GDM1 (cell line): Measurements from ENCODE around the gene CDK4.

Experiments
- DNase-seq: peaks from one replicate; lab custom pipeline; 2025; lab: John Stamatoyannopoulos, UW

CDK4 gene

DNA sequence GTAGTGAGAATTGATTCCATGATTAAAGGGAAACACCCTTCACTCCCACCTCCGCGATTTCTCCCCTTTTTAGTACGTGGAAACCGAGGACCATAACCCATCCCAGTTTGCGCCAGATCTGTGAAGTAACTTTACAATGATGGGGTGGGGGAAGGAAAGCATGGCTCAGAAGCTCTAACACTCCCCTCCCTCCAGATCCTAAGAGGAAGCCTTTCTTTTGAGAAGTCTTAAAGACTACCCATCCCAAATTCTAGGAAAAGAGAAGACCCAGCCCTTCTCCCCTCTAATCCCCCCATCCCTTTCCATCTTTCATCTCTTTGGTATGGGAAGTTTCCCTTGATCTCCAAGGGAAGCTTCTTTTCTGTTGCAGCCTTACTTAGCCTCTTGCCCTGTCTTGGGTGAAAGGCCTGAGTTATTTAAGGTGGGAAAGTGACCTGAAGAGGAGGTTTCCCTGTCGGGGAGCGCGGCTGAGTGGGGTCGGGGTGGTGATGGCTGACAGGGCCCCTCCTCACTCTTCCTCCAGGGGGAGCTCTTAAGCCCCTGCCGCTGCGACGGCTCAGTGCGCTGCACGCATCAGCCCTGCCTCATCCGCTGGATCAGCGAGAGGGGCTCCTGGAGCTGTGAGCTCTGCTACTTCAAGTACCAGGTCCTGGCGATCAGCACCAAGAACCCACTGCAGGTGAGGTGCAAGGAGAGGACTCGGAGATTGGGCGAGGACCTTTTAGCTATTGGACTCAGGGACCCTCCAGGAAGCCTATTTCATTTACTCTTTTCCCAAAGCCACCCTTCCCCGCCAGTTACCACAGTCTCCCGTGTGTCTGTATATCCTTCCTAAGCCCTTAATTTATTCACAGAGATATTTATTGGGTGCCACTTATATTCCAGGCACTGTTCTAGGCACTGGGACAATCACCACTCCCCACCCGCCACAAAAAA is 4.6 kb upstream of the CDK4 start:
- peak; percentile 38 for DNase-seq

DNA sequence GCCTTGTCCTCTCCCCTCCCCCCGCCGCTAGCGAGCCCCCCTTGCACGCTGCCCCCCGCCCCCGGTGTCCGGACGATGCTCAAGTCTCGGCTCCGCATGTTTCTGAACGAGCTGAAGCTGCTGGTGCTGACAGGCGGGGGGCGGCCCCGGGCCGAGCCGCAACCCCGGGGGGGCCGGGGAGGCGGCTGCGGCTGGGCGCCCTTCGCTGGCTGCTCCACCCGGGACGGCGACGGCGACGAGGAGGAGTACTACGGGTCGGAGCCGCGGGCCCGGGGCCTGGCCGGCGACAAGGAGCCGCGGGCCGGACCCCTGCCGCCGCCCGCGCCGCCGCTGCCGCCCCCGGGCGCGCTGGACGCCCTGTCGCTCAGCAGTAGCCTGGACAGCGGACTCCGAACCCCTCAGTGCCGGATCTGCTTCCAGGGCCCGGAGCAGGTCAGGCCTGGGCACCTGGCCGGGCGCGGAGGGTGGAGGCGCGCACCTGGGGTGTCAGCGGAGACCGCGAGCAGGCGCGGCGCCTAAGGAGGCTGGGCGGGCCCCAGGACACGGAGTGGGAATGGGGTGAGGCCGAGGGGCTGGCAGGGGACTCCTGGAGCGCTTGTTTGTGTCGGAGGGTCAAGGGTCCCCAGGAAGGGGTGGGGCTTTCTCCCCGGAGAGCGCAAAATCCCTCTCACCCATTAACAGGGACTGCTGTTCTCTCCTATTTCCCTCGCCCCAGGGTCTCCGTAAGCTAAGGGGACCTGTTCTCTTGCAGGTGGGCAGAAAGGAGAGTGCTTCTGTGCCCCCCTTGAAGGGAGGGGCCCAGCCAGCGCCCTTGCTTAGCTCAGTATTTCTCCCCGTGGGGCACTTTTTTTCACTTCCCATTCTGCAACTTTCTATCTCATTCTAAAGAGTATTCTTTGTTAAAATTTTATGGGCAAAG is 3.6 kb upstream of the CDK4 start:
- no peak for DNase-seq

DNA sequence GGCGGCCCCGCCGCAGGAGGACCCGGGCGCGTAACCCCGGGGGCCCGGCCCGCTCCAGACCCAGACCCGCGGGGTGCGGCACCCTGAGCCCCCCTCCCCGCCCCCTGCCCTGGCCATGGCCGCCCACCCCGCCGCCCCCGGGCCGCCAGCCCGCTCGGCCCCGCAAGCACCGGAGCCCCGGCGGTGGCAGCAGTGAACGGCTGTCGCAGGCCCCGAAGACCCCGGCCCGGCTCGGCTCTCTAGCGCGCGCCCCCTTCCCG is 3.0 kb upstream of the CDK4 start:
- no peak for DNase-seq

DNA sequence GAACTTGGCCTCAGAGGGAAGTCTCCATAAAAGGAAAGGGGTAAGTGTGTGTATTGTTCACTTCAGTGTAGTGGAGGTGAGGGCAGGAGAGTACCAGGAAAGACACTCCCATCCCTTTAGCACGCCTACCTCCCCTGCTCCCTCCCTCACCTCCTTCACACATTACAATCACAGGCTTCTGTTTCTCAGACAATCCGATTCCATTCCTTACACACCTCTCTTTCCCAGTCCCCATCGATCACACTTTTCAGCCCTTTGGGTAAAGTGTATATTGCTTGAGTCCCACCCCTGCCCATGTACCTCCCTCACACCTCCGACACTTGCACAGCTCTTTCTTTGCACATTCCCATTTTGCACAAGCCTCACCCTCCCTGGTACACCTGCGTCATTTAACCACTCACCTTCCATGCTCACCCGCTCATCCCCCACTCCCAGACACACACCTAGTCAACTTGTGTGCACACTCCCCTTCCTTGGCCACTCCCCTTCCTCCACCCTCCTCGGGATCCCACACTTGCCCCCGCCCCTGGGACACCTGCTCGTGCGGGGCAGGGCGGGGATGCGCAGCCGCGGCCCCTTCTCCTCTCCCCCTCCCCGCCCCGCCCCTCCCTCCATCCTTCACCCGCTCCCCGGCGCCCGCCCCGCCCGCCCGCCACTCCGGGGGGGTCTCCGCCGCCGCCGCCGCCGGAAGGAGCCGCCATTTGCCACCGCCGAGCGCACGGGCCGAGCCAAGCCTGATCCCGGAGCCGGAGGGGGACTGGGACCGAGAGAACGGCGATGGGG is 2.5 kb upstream of the CDK4 start, which contains the start of gene MARCHF9:
TSS of gene MARCHF9 (plus strand) at position 693 of the 783 bp plus-strand sequence. CDS start 426 bp downstream, outside the sequence.
- DNase-seq = peak; percentile 28

GRCh38 chr12:57753756-57754337 is 1.7 kb upstream of the CDK4 start:
- DNase-seq = no peak

GRCh38 chr12:57752668-57753000 is 524 bp upstream of the CDK4 start:
- DNase-seq = no peak

DNA sequence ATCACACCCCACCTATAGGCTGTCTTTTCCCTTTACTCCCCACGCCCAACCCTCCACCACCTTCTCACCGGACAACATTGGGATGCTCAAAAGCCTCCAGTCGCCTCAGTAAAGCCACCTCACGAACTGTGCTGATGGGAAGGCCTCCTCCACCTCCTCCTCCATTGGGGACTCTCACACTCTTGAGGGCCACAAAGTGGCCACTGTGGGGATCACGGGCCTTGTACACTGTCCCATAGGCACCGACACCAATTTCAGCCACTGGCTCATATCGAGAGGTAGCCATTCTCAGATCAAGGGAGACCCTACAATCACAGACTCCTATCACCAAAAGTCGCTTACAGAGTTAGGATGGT is 700 bp downstream of the CDK4 start:
- DNase-seq = no peak

DNA sequence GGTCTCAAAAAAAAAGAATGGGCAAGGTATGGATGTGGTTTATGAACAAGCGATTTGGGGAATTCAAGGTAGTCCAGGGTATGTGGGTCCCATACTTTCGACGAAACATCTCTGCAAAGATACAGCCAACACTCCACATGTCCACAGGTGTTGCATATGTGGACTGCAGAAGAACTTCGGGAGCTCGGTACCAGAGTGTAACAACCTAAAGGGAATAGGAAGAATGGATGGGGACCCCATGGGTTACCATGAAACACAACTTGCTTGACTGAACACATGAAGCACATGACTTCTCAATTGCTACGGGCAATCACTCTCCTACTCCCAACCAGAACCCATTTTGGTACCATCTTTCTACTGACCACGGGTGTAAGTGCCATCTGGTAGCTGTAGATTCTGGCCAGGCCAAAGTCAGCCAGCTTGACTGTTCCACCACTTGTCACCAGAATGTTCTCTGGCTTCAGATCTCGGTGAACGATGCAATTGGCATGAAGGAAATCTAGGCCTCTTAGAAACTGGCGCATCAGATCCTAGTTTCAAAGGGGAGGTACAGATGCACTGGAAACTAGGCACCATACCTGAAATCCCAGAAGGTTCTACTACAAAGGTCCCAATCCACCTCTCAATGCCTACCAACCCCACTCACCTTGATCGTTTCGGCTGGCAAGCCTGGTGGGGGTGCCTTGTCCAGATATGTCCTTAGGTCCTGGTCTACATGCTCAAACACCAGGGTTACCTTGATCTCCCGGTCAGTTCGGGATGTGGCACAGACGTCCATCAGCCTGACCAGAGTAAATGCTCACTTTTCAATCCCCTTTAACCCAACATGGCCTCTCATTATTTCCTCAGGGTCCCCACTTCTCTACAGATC is 1.3 kb downstream of the CDK4 start:
- no peak for DNase-seq

DNA sequence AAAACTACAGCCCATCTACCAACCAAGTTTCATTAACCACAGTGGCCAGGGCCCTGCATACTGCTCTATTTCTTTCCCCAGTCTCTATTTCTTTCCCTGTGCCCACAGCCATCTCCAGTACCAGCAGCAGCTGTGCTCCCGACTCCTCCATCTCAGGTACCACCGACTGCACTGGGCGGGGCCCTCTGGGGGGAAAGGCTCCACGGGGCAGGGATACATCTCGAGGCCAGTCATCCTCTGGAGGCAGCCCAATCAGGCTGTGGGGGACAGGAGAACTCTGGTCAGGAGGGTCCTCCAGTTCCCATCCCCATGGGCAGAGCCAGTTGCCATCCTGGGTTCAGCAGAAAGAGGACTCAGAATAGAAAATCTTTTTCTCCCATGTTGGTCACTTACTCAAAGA is 3.0 kb downstream of the CDK4 start:
- DNase-seq = no peak

- no peak for DNase-seq
Measured at GRCh38 chr12:57746025-57746424, 6.1 kb downstream of the CDK4 start.

DNA sequence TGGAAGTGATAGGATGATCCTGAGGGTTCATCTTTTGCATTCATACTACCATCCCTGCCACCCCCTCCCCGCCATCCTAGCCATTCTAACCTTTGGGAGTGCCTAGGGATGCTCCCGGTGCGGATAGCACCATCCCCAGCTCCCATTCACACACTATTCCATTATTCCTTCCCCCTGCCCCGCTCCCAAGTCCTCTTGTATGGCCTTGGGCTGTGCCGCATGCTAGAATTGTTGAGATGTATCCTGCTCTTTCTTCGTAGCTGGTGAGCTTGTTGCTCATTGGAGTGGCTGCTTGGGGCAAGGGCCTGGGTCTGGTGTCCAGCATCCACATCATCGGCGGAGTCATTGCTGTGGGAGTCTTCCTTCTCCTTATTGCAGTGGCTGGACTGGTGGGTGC is 6.6 kb downstream of the CDK4 start:
- DNase-seq = no peak

DNA sequence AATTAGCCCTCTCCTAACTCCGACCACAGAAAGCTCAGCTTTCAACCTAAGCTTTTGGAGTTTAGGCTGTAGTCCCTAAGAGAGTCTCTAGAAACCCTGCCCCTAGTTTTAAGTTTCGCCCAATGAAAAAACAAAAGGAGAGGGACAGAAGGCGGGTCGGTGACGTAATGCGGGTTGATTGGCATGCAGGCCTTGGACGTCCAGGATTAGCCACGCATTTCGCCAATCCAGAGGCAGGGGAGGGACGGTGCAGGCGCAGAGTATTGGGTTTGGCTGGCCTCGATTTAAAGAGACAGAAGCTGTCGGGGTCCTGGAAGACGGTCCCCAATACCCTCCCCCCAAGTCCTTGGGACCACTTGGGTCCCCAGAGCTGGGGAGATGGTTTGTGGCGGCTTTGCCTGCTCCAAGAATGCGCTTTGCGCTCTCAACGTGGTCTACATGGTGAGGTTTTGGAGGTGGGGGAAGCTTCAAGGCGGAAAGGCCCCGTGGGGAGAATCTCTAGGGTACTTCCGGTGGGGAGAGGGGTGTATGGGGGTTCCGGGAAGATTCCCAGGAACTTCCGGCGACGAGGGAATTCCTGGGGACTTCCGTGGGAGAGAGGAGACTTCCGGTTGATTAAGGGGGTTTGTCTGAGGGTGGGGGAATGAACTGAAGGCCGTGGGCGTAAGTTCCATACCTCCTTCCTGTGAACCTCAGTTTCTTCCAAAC is 7.2 kb downstream of the CDK4 start, which contains the start of gene TSPAN31:
TSS of gene TSPAN31 (plus strand) at position 263 of the 708 bp plus-strand sequence. CDS start at position 379, 116 bp downstream.
- peak; percentile 96 for DNase-seq

- DNase-seq = peak; percentile 73
Measured at GRCh38 chr12:57744194-57744776, 7.8 kb downstream of the CDK4 start.

DNA sequence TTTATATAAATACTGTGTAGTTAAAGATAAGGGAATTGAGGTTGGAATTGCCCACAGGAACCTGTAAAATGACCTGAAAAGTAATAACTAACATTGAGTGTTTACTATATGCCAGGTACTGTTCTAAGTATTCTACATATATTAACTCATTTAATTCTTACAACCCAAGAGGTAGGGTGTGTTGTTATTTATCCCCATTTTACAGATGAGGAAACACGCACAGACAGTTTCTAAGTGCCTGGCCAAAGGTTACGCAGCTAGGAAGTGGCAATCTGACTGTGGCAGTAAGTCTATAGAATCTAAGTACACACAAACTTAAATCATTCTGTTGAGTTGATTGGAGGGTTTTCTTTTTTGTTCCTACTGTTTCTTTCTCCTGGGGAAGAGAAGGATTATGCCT is 8.3 kb downstream of the CDK4 start:
- no peak for DNase-seq

GRCh38 chr12:57741844-57742738 is 10.0 kb downstream of the CDK4 start:
- DNase-seq = peak; percentile 77

DNA sequence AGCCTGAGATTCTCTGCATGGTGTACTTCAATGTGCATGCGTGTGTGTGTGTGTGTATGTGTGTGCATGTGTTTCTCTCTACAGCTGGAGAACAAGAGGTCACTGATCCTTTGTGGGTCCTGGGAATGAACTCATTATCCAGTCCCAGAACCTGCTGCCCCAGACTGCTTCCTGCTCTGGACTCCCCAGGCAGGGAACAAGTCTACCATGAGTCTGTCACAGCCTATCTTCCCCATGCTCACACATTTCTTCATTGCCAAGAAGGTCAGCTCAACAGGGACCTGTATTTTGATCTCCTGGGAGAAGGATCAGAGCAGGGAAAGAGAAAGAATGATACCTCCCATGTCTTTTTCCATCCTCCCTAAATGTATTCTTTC is 10.7 kb downstream of the CDK4 start:
- DNase-seq = no peak

DNA sequence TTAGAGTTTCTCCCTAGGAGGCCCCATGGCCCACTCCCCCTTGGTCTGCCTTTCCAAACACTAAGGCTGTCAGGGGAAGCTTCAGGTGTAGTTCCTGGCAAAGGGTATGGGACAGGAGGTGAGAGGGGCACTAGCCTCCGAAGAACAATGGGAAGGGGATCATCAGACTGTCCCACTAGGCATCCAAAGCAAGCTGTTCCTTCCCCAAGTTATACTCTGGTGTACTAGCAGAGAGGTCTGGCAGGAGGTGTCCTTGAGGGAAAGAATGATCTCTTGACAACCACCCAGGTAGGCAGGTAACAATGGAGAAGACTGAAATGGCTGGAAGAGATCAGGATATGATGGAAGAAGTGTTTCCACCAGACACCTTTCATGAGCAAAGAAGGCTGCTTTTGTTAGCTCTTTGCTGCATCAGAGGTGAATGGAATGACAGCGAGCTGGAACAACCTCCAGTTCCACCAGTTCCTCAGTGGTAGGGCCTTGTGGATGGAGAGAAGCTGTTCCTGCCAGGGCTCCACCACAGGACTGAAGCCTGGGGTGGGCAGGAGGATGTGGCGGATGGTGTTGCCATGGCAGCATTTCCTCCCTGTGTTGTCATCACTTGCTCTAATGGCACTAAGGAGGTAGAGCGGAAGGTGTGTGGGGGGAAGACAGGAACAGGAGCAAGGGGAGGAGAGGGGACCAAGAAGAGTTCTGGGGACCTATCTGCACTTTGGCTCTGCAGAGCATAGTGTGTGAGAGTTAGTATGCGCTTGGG is 11.3 kb downstream of the CDK4 start:
- DNase-seq = peak; percentile 89

- DNase-seq = no peak
Measured at GRCh38 chr12:57739914-57740538, 12.1 kb downstream of the CDK4 start.
